ENCODE measurements around the gene SCD5.

GRCh38 chr4:82839624-82840023 lies 41.0 kb upstream of the SCD5 start:
- no peak for TF ChIP-seq EP300 (IDR thresholded peaks at IDR 0.05)
- no peak for TF ChIP-seq POLR2A (IDR thresholded peaks at IDR 0.05)
- no peak for TF ChIP-seq CTCF (IDR thresholded peaks at IDR 0.05)

Data from sigmoid colon (tissue), 4 donors.